Retinal pigment epithelial cell (primary cell): ENCODE measurements around the gene C10orf67.

Source experiments
- DNase-seq: peaks from one replicate; pipeline ENCODE4 v3.0.0-alpha.2; 2010; ENCODE audit warnings: low read depth
- H3K4me3 ChIP-seq: 2 replicates; pipeline ENCODE4 v1.5.1; 2011; ENCODE audit warnings: mild to moderate bottlenecking, low read length, control low read depth, moderate library complexity
- TF ChIP-seq, protein P1 (sequence below): conservative IDR thresholded peaks from 2 replicates; pipeline ENCODE4 v1.5.1; 2011; ENCODE audit warnings: low read depth, low read length, control low read depth, inconsistent platforms

Gene C10orf67

DNA sequence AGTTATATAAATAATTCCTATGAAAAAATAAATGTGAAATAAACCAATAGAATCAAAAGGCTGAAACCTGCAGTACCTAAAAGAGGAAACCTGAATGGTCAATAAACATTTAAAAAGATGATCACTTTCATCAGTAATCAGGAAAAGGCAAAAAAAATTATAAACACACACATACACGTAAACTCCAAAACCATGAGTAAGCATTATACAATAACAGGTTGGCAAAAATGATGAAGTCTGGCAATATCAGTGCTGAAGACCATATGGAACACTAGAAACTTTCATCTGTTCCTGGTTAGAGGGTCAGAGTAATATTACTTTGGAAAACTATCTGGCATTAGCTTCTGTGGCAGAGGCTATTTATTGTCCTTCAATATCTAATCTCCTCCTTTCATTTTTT lies 114.0 kb downstream of the C10orf67 start:
- H3K4me3 ChIP-seq: no peak overlapping the region
- TF ChIP-seq, protein P1, sequence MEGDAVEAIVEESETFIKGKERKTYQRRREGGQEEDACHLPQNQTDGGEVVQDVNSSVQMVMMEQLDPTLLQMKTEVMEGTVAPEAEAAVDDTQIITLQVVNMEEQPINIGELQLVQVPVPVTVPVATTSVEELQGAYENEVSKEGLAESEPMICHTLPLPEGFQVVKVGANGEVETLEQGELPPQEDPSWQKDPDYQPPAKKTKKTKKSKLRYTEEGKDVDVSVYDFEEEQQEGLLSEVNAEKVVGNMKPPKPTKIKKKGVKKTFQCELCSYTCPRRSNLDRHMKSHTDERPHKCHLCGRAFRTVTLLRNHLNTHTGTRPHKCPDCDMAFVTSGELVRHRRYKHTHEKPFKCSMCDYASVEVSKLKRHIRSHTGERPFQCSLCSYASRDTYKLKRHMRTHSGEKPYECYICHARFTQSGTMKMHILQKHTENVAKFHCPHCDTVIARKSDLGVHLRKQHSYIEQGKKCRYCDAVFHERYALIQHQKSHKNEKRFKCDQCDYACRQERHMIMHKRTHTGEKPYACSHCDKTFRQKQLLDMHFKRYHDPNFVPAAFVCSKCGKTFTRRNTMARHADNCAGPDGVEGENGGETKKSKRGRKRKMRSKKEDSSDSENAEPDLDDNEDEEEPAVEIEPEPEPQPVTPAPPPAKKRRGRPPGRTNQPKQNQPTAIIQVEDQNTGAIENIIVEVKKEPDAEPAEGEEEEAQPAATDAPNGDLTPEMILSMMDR: no peak
- DNase-seq: no peak

DNA sequence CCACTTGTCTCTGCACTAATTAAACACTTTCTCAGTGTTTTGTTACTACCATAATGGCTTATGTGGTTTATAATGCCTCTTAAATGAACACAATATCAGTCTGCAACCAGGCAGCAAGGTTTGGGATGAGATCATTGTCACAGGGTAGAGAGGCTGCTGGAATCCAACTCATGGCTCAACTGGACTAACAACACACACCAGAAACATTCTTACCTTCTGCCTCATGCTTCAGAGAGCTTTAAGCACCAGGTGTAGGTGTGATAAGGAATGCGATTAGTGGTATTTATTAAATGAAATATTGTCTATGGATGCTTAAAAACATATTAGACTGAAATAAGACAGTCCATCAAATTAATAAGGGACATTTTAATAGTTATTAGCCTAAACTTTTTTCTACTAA lies 127.1 kb downstream of the C10orf67 start:
- TF ChIP-seq, protein P1: no peak
- H3K4me3 ChIP-seq: no peak overlapping the region
- no peak for DNase-seq

DNA sequence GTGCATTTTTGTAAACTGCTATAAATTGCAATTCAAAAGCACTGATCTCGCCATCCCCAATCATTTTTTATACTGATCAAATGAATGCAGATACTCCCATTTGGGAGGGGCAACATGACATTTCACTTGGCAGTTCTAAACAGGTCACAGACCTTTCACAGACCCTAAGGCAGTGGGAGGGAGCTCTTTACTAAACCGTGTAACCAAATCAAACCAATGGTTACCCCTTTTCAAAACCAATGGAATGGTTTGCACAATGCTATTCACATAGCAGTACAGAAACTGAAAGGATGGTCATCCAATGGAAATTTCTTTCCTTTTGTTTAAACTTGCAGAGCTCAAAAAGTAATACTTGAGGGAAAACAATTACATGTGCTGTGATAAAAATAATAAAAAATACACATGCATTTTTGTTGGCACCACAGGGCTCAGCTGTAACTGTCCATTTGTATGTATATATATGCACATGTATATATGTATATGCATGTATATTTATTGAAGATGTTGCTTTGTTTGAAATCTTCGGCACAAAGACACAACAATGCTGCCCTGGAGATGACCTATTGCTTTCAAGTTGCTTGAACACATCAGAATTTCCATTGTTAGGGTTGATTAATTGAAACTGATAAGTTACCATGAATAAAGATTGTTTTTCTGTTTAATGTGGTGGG lies 138.5 kb downstream of the C10orf67 start:
- no peak overlapping the region for H3K4me3 ChIP-seq
- TF ChIP-seq, protein P1: no peak
- no peak for DNase-seq

DNA sequence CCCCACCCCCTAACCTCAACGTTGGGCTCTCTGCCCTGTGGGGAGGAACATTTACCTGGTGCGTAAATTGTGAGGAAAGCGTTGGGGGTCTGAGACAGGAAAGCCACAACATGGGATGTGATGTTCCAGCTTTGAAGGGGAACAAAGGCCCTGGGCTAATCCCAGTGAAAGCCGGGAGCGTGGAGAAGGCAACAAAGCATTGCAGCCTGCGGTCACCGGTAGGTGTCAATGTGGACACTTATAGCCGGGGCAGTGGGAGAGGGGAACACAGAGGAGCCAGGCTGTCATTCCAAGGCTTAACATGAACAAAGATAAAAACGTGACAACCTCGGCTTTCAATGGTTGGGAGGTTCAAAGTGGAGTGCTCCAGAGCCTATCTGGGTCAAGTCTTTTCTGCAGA lies 139.8 kb downstream of the C10orf67 start:
- TF ChIP-seq, protein P1: peak; percentile 6
- no peak for DNase-seq
- no peak overlapping the region for H3K4me3 ChIP-seq

DNA sequence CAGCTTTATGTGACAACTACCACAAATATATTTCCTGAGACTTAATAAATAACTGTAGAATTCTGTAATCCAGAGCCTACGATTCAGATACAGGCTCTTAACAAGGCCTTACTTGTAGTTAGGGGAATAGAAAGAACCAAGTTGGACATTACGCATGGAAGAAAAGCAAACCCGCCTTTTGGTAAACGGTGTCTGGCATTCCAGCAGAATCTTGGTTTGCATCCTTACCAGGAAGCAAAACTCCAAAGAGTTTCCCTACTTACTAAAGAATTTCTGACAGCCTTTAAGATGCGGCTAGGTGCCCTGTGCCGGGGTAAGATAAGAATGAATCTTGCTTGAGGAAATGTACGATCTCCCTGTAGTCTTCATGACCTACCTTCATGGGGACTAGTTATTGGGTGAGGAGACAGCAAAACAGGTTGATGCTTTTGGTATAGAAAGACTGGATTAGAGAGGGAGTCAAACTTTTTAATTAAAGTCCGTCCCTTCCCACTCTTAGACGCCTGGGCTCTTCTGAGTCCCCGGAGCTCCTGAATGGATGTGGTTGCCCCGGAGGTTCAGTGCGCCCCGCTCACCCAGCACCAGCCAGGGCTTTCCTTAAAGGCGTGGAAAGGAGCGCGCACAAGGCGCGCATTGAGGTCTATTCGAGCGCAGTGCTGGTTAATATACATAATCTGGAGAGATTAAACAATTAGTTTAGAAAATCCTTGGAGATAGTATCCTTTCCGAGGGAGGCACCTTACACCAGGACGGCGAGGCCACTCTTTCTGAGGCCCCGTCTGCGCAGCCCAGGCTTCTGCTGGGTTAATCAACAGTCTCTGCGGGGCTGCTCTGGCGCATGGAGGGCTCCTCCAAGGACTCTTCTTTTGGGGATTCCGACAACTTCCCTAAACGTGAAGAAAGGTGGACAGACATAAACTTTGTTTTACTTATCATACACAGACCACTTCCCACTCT lies 140.9 kb downstream of the C10orf67 start:
- DNase-seq: no peak
- TF ChIP-seq, protein P1: no peak
- H3K4me3 ChIP-seq: no peak overlapping the region

DNA sequence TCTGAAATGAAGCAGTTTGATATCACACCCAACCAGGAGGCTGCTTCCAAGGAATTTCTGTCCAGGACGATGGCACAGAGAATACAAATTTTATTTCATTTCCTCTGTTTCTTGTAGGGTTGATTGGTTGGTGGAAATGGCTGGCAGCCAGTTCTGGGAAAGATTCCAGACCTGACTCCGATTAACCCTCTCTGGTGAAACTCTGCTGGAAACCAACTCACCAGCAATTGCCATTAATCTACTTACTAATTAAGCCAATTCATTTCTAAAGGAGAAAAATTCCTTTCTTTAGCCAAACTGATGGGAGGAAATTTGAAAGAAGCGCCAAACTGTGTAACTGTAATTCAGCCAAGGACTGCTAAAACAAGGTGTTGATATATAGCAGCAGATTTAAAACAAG lies 141.8 kb downstream of the C10orf67 start:
- H3K4me3 ChIP-seq: no peak overlapping the region
- DNase-seq: peak; percentile 32
- TF ChIP-seq, protein P1: no peak
